ENCODE measurements around the gene MED6. TPM values are rescaled to one million over a fixed set of nuclear protein-coding genes. Genes with fewer than 3 reads are reported as not detected.
A peak's percentile ranks its signal among the peaks of the same experiment; 100 is the strongest.

MED6 gene
- total and polyA plus RNA-seq, 9 of the 15 experiments (the other 6 are each of a cell fraction or from before 2014, with no cell fraction given), result 16.9 to 52.0 (median 30.4) TPM

DNA sequence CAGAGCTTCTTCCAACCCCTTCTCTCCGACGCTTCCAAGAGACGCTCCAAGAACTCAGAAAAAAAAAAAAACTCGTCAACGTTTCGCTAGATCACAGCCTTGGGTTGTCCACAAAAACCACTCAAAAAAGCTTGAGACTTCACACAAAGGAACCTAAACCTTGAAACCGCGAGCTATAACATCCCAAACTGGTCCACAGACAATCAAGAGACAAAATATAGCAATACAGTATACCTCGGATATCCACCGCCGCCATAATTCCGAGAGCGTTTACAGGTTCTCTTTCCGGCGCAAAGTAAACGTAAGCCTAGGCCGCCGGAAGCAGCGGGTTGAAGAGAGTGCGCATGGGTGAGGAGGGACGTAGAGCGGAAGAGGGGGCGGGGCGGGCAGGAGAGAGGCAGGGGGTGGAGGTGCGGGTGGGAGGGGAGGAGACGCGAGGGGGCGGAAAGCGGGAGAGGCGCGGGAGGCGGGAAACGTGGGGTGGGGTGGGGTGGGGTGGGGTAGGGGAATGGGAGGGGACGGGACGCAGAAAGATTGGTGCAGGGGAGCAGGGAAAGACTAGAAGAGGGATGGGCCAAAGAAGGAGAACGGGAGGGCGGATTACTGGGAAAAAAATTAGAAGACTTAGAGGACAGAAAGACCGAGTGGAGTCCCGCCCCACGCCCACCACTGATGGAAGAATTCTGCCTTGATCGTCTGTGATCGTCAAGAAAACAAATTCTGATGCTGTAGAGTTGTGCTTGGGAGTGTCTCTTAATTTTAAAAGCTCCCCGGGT is at the start of gene MED6 (continued):
- TF ChIP-seq ZNF263 (CRISPR knock-in tag; IDR thresholded peaks at IDR 0.05; ENCODE audit: borderline replicate concordance), result no peak
- no peak for TF ChIP-seq LEF1 (IDR thresholded peaks at IDR 0.05)
- no peak for TF ChIP-seq PPARD (CRISPR knock-in tag; IDR thresholded peaks at IDR 0.05)
- TF ChIP-seq ZC3H4 (CRISPR knock-in tag; IDR thresholded peaks at IDR 0.05; ENCODE audit: borderline replicate concordance), result no peak
- TF ChIP-seq JUNB (CRISPR knock-in tag; conservative IDR thresholded peaks at IDR 0.05), result no peak
- TF ChIP-seq NFE2 (IDR thresholded peaks at IDR 0.05; ENCODE audit: low read depth), result no peak
- no peak for TF ChIP-seq ARID2 (IDR thresholded peaks at IDR 0.05)
- TF ChIP-seq, protein P1, sequence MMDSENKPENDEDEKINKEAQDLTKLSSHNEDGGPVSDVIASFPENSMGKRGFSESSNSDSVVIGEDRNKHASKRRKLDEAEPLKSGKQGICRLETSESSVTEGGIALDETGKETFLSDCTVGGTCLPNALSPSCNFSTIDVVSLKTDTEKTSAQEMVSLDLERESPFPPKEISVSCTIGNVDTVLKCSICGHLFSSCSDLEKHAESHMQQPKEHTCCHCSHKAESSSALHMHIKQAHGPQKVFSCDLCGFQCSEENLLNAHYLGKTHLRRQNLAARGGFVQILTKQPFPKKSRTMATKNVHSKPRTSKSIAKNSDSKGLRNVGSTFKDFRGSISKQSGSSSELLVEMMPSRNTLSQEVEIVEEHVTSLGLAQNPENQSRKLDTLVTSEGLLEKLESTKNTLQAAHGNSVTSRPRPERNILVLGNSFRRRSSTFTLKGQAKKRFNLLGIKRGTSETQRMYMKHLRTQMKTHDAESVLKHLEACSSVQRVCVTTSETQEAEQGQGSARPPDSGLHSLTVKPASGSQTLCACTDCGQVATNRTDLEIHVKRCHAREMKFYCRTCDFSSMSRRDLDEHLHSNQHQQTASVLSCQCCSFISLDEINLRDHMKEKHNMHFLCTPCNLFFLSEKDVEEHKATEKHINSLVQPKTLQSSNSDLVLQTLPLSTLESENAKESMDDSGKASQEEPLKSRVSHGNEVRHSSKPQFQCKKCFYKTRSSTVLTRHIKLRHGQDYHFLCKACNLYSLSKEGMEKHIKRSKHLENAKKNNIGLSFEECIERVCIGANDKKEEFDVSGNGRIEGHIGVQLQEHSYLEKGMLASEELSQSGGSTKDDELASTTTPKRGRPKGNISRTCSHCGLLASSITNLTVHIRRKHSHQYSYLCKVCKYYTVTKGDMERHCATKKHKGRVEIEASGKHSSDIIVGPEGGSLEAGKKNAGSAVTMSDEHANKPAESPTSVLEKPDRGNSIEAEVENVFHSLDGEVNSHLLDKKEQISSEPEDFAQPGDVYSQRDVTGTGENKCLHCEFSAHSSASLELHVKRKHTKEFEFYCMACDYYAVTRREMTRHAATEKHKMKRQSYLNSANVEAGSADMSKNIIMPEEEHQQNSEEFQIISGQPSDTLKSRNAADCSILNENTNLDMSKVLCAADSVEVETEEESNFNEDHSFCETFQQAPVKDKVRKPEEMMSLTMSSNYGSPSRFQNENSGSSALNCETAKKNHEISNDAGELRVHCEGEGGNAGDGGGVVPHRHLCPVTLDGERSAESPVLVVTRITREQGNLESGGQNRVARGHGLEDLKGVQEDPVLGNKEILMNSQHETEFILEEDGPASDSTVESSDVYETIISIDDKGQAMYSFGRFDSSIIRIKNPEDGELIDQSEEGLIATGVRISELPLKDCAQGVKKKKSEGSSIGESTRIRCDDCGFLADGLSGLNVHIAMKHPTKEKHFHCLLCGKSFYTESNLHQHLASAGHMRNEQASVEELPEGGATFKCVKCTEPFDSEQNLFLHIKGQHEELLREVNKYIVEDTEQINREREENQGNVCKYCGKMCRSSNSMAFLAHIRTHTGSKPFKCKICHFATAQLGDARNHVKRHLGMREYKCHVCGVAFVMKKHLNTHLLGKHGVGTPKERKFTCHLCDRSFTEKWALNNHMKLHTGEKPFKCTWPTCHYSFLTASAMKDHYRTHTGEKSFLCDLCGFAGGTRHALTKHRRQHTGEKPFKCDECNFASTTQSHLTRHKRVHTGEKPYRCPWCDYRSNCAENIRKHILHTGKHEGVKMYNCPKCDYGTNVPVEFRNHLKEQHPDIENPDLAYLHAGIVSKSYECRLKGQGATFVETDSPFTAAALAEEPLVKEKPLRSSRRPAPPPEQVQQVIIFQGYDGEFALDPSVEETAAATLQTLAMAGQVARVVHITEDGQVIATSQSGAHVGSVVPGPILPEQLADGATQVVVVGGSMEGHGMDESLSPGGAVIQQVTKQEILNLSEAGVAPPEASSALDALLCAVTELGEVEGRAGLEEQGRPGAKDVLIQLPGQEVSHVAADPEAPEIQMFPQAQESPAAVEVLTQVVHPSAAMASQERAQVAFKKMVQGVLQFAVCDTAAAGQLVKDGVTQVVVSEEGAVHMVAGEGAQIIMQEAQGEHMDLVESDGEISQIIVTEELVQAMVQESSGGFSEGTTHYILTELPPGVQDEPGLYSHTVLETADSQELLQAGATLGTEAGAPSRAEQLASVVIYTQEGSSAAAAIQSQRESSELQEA (IDR thresholded peaks at IDR 0.05; ENCODE audit: low read depth), result no peak
- TF ChIP-seq POLR2A (conservative IDR thresholded peaks at IDR 0.05), result peak; percentile 83
- no peak for TF ChIP-seq ZNF561 (CRISPR knock-in tag; conservative IDR thresholded peaks at IDR 0.05)
- TF ChIP-seq BRF1 (IDR thresholded peaks at IDR 0.05; ENCODE audit: borderline replicate concordance, extremely low read depth, insufficient read length), result no peak
- no peak for TF ChIP-seq RNF2 (IDR thresholded peaks at IDR 0.05)
- TF ChIP-seq, protein P2, sequence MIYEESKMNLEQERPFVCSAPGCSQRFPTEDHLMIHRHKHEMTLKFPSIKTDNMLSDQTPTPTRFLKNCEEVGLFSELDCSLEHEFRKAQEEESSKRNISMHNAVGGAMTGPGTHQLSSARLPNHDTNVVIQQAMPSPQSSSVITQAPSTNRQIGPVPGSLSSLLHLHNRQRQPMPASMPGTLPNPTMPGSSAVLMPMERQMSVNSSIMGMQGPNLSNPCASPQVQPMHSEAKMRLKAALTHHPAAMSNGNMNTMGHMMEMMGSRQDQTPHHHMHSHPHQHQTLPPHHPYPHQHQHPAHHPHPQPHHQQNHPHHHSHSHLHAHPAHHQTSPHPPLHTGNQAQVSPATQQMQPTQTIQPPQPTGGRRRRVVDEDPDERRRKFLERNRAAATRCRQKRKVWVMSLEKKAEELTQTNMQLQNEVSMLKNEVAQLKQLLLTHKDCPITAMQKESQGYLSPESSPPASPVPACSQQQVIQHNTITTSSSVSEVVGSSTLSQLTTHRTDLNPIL (CRISPR knock-in tag; IDR thresholded peaks at IDR 0.05), result no peak
- TF ChIP-seq, protein P3, sequence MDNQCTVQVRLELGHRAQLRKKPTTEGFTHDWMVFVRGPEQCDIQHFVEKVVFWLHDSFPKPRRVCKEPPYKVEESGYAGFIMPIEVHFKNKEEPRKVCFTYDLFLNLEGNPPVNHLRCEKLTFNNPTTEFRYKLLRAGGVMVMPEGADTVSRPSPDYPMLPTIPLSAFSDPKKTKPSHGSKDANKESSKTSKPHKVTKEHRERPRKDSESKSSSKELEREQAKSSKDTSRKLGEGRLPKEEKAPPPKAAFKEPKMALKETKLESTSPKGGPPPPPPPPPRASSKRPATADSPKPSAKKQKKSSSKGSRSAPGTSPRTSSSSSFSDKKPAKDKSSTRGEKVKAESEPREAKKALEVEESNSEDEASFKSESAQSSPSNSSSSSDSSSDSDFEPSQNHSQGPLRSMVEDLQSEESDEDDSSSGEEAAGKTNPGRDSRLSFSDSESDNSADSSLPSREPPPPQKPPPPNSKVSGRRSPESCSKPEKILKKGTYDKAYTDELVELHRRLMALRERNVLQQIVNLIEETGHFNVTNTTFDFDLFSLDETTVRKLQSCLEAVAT (IDR thresholded peaks at IDR 0.05), result peak in 1 of 2 experiments; percentile 87; a peak in 2 of 4 replicates
- TF ChIP-seq ETV1 (tag; conservative IDR thresholded peaks at IDR 0.05; ENCODE audit: low read depth), result no peak
- no peak for TF ChIP-seq MEIS2 (IDR thresholded peaks at IDR 0.05; ENCODE audit: partially characterized antibody)
- TF ChIP-seq, protein P4, sequence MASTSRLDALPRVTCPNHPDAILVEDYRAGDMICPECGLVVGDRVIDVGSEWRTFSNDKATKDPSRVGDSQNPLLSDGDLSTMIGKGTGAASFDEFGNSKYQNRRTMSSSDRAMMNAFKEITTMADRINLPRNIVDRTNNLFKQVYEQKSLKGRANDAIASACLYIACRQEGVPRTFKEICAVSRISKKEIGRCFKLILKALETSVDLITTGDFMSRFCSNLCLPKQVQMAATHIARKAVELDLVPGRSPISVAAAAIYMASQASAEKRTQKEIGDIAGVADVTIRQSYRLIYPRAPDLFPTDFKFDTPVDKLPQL (IDR thresholded peaks at IDR 0.05; ENCODE audit: extremely low read depth, insufficient read length), result no peak
- no peak for TF ChIP-seq SRSF3 (IDR thresholded peaks at IDR 0.05; ENCODE audit: insufficient read depth, low read length)

All from K562 (cell line).